Measurements from ENCODE around the gene CDK18.

- TF ChIP-seq CTCF (IDR thresholded peaks at IDR 0.05) (no peak), POLR2A (IDR thresholded peaks at IDR 0.05) (no peak)
Measured at GRCh38 chr1:205454903-205455335, 49.5 kb upstream of the CDK18 start.
